IMR-90 (cell line): ENCODE data around the gene TAL1. TPM values are rescaled to one million over a fixed set of nuclear protein-coding genes. Genes with fewer than 3 reads are reported as not detected.

Experiments used
- ATAC-seq: fragments of 200-7000 bp; cut with Tn5 transposase; 2 replicates; pipeline ENCODE4 v1.9.1; 2020; ENCODE audit warnings: low read depth, mild to moderate bottlenecking, moderate library complexity
- BruUV-seq: library from RNA; stranded (reverse); fragments of 400-500 nt; replicated peaks from 2 replicates; lab custom pipeline; 2021; lab: Mats Ljungman, UMichigan
- CTCF ChIA-PET: fragments of 300-600 bp; formaldehyde crosslinking; extraction: SDS; loops from one replicate; lab custom pipeline; 2021; ENCODE audit warnings: antibody characterized with exemption; lab: Yijun Ruan, JAX
- POLR2A ChIA-PET: fragments of 300-600 bp; sonication (Branson Sonifier 250); formaldehyde crosslinking; loops from one replicate; lab custom pipeline; 2022; ENCODE audit warnings: antibody characterized with exemption; ENCODE audit not compliant: unreplicated experiment; lab: Charles Lee
- DNase-seq: peaks from one replicate; pipeline ENCODE4 v3.0.0; 2013
- H2AFZ ChIP-seq: replicated peaks from 2 replicates; pipeline ENCODE3; 2013; ENCODE audit warnings: low read length, mild to moderate bottlenecking; ENCODE audit not compliant: poor library complexity
- H2AK5ac ChIP-seq: 2 replicates; pipeline ENCODE4 v1.6.1; 2013; ENCODE audit warnings: low read depth, low read length, inconsistent platforms
- H2AK9ac ChIP-seq: replicated peaks from 2 replicates; pipeline ENCODE3; 2013; ENCODE audit warnings: mild to moderate bottlenecking, low read depth, low read length, moderate library complexity; ENCODE audit not compliant: poor library complexity
- H2BK120ac ChIP-seq: 2 replicates; pipeline ENCODE4 v1.6.1; 2013; ENCODE audit warnings: low read depth, low read length, inconsistent platforms
- H2BK15ac ChIP-seq: 3 replicates; pipeline ENCODE4 v1.6.1; 2013; ENCODE audit warnings: low read depth, low read length, inconsistent platforms
- H2BK20ac ChIP-seq: 2 replicates; pipeline ENCODE4 v1.6.1; 2013; ENCODE audit warnings: low read depth, mild to moderate bottlenecking, inconsistent platforms, low read length, moderate library complexity
- H2BK5ac ChIP-seq: 2 replicates; pipeline ENCODE4 v1.6.1; 2013; ENCODE audit warnings: mild to moderate bottlenecking, low read depth, low read length, inconsistent platforms; ENCODE audit not compliant: poor library complexity, severe bottlenecking
- H3K14ac ChIP-seq: replicated peaks from 2 replicates; pipeline ENCODE4 v1.6.1; 2013; ENCODE audit warnings: low read depth, low read length, inconsistent platforms
- H3K18ac ChIP-seq: 2 replicates; pipeline ENCODE4 v1.6.1; 2013; ENCODE audit warnings: low read depth, low read length, control low read depth
- H3K23ac ChIP-seq: 2 replicates; pipeline ENCODE4 v1.6.1; 2013; ENCODE audit warnings: low read depth, low read length, inconsistent platforms
- H3K27ac ChIP-seq: 2 replicates; pipeline ENCODE4 v1.5.1; 2013; ENCODE audit warnings: mild to moderate bottlenecking, control low read depth, low read length; ENCODE audit not compliant: insufficient read depth
- H3K27me3 ChIP-seq: 2 replicates; pipeline ENCODE4 v1.6.1; 2013; ENCODE audit warnings: low read length; ENCODE audit not compliant: control insufficient read depth, insufficient read depth
- H3K36me3 ChIP-seq: 2 replicates; pipeline ENCODE4 v1.6.1; 2013; ENCODE audit warnings: low read length, mixed read lengths; ENCODE audit not compliant: control insufficient read depth, insufficient read depth
- H3K4ac ChIP-seq: 2 replicates; pipeline ENCODE4 v1.6.1; 2013; ENCODE audit warnings: low read depth, low read length, inconsistent platforms
- H3K4me1 ChIP-seq: 2 replicates; pipeline ENCODE4 v1.6.1; 2013; ENCODE audit warnings: low read length, mixed read lengths; ENCODE audit not compliant: control insufficient read depth, insufficient read depth
- H3K4me2 ChIP-seq: 2 replicates; pipeline ENCODE4 v1.6.1; 2013; ENCODE audit warnings: low read depth, mild to moderate bottlenecking, control low read depth, low read length, moderate library complexity
- H3K4me3 ChIP-seq: 2 replicates; pipeline ENCODE4 v1.5.1; 2013; ENCODE audit warnings: low read depth, mild to moderate bottlenecking, control low read depth, low read length, moderate library complexity; ENCODE audit not compliant: insufficient read depth
- H3K56ac ChIP-seq: 2 replicates; pipeline ENCODE4 v1.6.1; 2013; ENCODE audit warnings: low read length, inconsistent platforms; ENCODE audit not compliant: insufficient read depth; ENCODE audit errors: extremely low read depth
- H3K79me1 ChIP-seq, 2 experiments: 2 replicates each; pipeline ENCODE4 v1.6.1; 2013; ENCODE audit warnings: low read length in 2 of 2, inconsistent platforms in 1 of 2, low read depth in 1 of 2
- H3K9ac ChIP-seq: 2 replicates; pipeline ENCODE4 v1.6.1; 2013; ENCODE audit warnings: low read depth, low read length, control low read depth
- H3K9me1 ChIP-seq: 2 replicates; pipeline ENCODE4 v1.6.1; 2013; ENCODE audit warnings: low read length, inconsistent platforms; ENCODE audit not compliant: insufficient read depth
- H3K9me3 ChIP-seq: 2 replicates; pipeline ENCODE4 v1.6.1; 2013; ENCODE audit warnings: low read length; ENCODE audit not compliant: control insufficient read depth, insufficient read depth
- H4K20me1 ChIP-seq: 2 replicates; pipeline ENCODE4 v1.6.1; 2013; ENCODE audit warnings: low read length, inconsistent platforms; ENCODE audit not compliant: insufficient read depth
- H4K5ac ChIP-seq: 2 replicates; pipeline ENCODE4 v1.6.1; 2013; ENCODE audit warnings: mild to moderate bottlenecking, low read depth, low read length, control low read depth
- H4K8ac ChIP-seq, 2 experiments: 2 replicates each; pipeline ENCODE4 v1.6.1; 2013; ENCODE audit warnings: low read depth in 2 of 2, low read length in 2 of 2, control low read depth in 1 of 2, inconsistent platforms in 1 of 2
- H4K91ac ChIP-seq: 2 replicates; pipeline ENCODE4 v1.6.1; 2013; ENCODE audit warnings: low read depth, low read length, inconsistent platforms; ENCODE audit not compliant: insufficient read depth
- BHLHE40 ChIP-seq: fragments of 150-350 bp; IDR thresholded peaks from 2 replicates; pipeline ENCODE4 v1.6.1; 2016; ENCODE audit warnings: mild to moderate bottlenecking, low read depth, low read length
- CEBPB ChIP-seq: IDR thresholded peaks from 2 replicates; pipeline ENCODE4 v1.6.1; 2012; ENCODE audit warnings: low read depth, low read length, improper control_type of control experiment
- CHD1 ChIP-seq: IDR thresholded peaks from 2 replicates; pipeline ENCODE4 v1.6.1; 2012; ENCODE audit warnings: low read depth, low read length, improper control_type of control experiment
- FOS ChIP-seq: fragments of 150-350 bp; IDR thresholded peaks from 2 replicates; pipeline ENCODE4 v1.6.1; 2016; ENCODE audit warnings: low read depth, low read length
- MAFK ChIP-seq: IDR thresholded peaks from 2 replicates; pipeline ENCODE4 v1.6.1; 2012; ENCODE audit warnings: low read depth, low read length, improper control_type of control experiment
- MAZ ChIP-seq: IDR thresholded peaks from 2 replicates; pipeline ENCODE4 v1.6.1; 2012; ENCODE audit warnings: low read depth, mild to moderate bottlenecking, low read length, improper control_type of control experiment, moderate library complexity, borderline replicate concordance
- MXI1 ChIP-seq: IDR thresholded peaks from 2 replicates; pipeline ENCODE4 v1.6.1; 2012; ENCODE audit warnings: low read depth, mild to moderate bottlenecking, low read length, moderate library complexity, borderline replicate concordance
- NFE2L2 ChIP-seq: fragments of 150-350 bp; IDR thresholded peaks from 2 replicates; pipeline ENCODE4 v1.6.1; 2016; ENCODE audit warnings: low read depth, mild to moderate bottlenecking, low read length
- POLR2A ChIP-seq: IDR thresholded peaks from 2 replicates; pipeline ENCODE4 v1.6.1; 2012; ENCODE audit warnings: mild to moderate bottlenecking, low read depth, low read length
- RAD21 ChIP-seq: IDR thresholded peaks from 2 replicates; pipeline ENCODE4 v1.6.1; 2012; ENCODE audit warnings: low read length, improper control_type of control experiment
- RCOR1 ChIP-seq: IDR thresholded peaks from 2 replicates; pipeline ENCODE4 v1.6.1; 2012; ENCODE audit warnings: mild to moderate bottlenecking, low read length, improper control_type of control experiment; ENCODE audit not compliant: insufficient replicate concordance
- RFX5 ChIP-seq: IDR thresholded peaks from 2 replicates; pipeline ENCODE4 v1.8.0; 2012; ENCODE audit warnings: low read depth, mild to moderate bottlenecking, low read length, moderate library complexity
- SMC3 ChIP-seq: fragments of 150-350 bp; IDR thresholded peaks from 2 replicates; pipeline ENCODE4 v1.6.1; 2016; ENCODE audit warnings: low read depth, mild to moderate bottlenecking, antibody characterized with exemption, low read length, moderate library complexity
- USF2 ChIP-seq: fragments of 150-350 bp; IDR thresholded peaks from 2 replicates; pipeline ENCODE4 v1.6.1; 2017; ENCODE audit warnings: mild to moderate bottlenecking, antibody characterized with exemption, low read length, low read depth
- WGBS, 2 experiments: methylation state at CpG; one replicate each; pipeline versions ENCODE4 v1.1.5 to v1.1.7; 2013; ENCODE audit warnings: missing lambda C conversion rate in 2 of 2; ENCODE audit not compliant: insufficient read length in 1 of 2; ENCODE audit errors: extremely low coverage in 2 of 2; 5-methylcytosine and 5-hydroxymethylcytosine counted together
- dilution Hi-C: fragments of 300-500 bp; cut with HindIII; formaldehyde crosslinking; loops from one replicate; pipeline ENCODE4 v1.14.3; 2018; ENCODE audit warnings: low sequenced_read_pairs; ENCODE audit not compliant: unreplicated experiment
- in situ Hi-C: fragments of 300-500 bp; cut with MboI; formaldehyde crosslinking; loops from 3 replicates; pipeline ENCODE4 v1.14.3; 2019; ENCODE audit warnings: low sequenced_read_pairs, inconsistent platforms, mixed read lengths
- intact Hi-C: fragments of 100-400 bp; cut with micrococcal nuclease; formaldehyde crosslinking; loops from 2 replicates; pipeline ENCODE4 v1.10.0; 2022
- polyA plus RNA-seq, 3 experiments: library from polyadenylated mRNA; depleted of rRNA; stranded (reverse); fragments of >200 nt; gene quantifications; 2 replicates each; pipeline ENCODE4 v1.2.3, GENCODE V29; 2012; ENCODE audit warnings: low replicate concordance in 1 of 3
- total RNA-seq: library from RNA; depleted of rRNA; stranded (reverse); fragments of >200 nt; gene quantifications from 2 replicates; pipeline ENCODE4 v1.2.3, GENCODE V29; 2012
- TF ChIP-seq, protein P1 (sequence below): fragments of 150-350 bp; IDR thresholded peaks from 2 replicates; pipeline ENCODE4 v1.6.1; 2016; ENCODE audit warnings: low read depth, mild to moderate bottlenecking, low read length, moderate library complexity, borderline replicate concordance
- TF ChIP-seq, protein P2 (sequence below): conservative IDR thresholded peaks from 2 replicates; pipeline ENCODE4 v1.5.1; 2012; ENCODE audit warnings: mild to moderate bottlenecking, low read depth, low read length, improper control_type of control experiment

Gene TAL1
- total and polyA plus RNA-seq, 2 of the 4 experiments (the other 2 are of a cell fraction), result not detected

GRCh38 chr1:47210666-47211065 is 21.4 kb downstream of the TAL1 start:
- dilution Hi-C loops, result no loop called here
- TF ChIP-seq MAFK, result no peak
- no peak for TF ChIP-seq MXI1
- no peak for TF ChIP-seq CHD1
- TF ChIP-seq POLR2A, result no peak
- no peak for TF ChIP-seq RFX5
- no peak for TF ChIP-seq BHLHE40
- no peak for TF ChIP-seq RAD21
- TF ChIP-seq USF2, result no peak
- TF ChIP-seq SMC3, result no peak
- TF ChIP-seq, protein P1, sequence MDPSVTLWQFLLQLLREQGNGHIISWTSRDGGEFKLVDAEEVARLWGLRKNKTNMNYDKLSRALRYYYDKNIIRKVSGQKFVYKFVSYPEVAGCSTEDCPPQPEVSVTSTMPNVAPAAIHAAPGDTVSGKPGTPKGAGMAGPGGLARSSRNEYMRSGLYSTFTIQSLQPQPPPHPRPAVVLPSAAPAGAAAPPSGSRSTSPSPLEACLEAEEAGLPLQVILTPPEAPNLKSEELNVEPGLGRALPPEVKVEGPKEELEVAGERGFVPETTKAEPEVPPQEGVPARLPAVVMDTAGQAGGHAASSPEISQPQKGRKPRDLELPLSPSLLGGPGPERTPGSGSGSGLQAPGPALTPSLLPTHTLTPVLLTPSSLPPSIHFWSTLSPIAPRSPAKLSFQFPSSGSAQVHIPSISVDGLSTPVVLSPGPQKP, result no peak
- TF ChIP-seq MAZ, result no peak
- no peak for TF ChIP-seq NFE2L2
- no peak for TF ChIP-seq RCOR1
- TF ChIP-seq FOS, result no peak
- no peak for TF ChIP-seq CEBPB
- TF ChIP-seq, protein P2, sequence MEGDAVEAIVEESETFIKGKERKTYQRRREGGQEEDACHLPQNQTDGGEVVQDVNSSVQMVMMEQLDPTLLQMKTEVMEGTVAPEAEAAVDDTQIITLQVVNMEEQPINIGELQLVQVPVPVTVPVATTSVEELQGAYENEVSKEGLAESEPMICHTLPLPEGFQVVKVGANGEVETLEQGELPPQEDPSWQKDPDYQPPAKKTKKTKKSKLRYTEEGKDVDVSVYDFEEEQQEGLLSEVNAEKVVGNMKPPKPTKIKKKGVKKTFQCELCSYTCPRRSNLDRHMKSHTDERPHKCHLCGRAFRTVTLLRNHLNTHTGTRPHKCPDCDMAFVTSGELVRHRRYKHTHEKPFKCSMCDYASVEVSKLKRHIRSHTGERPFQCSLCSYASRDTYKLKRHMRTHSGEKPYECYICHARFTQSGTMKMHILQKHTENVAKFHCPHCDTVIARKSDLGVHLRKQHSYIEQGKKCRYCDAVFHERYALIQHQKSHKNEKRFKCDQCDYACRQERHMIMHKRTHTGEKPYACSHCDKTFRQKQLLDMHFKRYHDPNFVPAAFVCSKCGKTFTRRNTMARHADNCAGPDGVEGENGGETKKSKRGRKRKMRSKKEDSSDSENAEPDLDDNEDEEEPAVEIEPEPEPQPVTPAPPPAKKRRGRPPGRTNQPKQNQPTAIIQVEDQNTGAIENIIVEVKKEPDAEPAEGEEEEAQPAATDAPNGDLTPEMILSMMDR, result no peak
- H2BK120ac ChIP-seq, result no peak overlapping the region
- H3K4me1 ChIP-seq, result no peaks in the 10 kb centered on the region
- H3K18ac ChIP-seq, result no peak overlapping the region
- H3K56ac ChIP-seq, result no peak overlapping the region
- ChIA-PET POLR2A (no interaction called here), CTCF (no interaction called here)
- in situ Hi-C loops, result no loop called here
- BruUV-seq, result no TSS peak
- no peaks in the 10 kb centered on the region for H4K20me1 ChIP-seq
- H3K27ac ChIP-seq, result no peak overlapping the region
- H3K27me3 ChIP-seq, result peaks cover 19% of the 10 kb centered on the region
- H3K4me2 ChIP-seq, result no peak overlapping the region
- H3K9me3 ChIP-seq, result no peaks in the 10 kb centered on the region
- H2BK20ac ChIP-seq, result no peak overlapping the region
- H2AK5ac ChIP-seq, result no peak overlapping the region
- H4K5ac ChIP-seq, result no peak overlapping the region
- intact Hi-C loops, result no loop called here
- H2BK5ac ChIP-seq, result no peak overlapping the region
- ATAC-seq (no peak), DNase-seq (no peak)
- no peaks in the 10 kb centered on the region for H3K9me1 ChIP-seq
- no peak overlapping the region for H3K9ac ChIP-seq
- no peak overlapping the region for H4K8ac ChIP-seq
- no peaks in the 10 kb centered on the region for H3K36me3 ChIP-seq
- no peak overlapping the region for H2AFZ ChIP-seq
- H2AK9ac ChIP-seq, result no peak overlapping the region
- no peak overlapping the region for H3K23ac ChIP-seq
- 100% methylated on average over 1 of the region's 3 CpGs; no CpG with 5 or more reads in 1 of the 2 experiments for WGBS, 2 experiments
- no peak overlapping the region for H3K14ac ChIP-seq
- no peak overlapping the region for H2BK15ac ChIP-seq
- H4K91ac ChIP-seq, result no peak overlapping the region
- H3K79me1 ChIP-seq, result no peaks in the 10 kb centered on the region
- H3K4ac ChIP-seq, result no peak overlapping the region
- H3K4me3 ChIP-seq, result no peak overlapping the region
